NB4 (cell line): ENCODE results near the gene HLCS.
A peak's percentile ranks its signal among the peaks of the same experiment; 100 is the strongest.

ENCODE experiments used
- DNase-seq: peaks from one replicate; pipeline ENCODE4 v3.0.0; 2010; ENCODE audit warnings: low read depth
- H3K4me3 ChIP-seq: one replicate; pipeline ENCODE4 v1.5.1; 2011; ENCODE audit warnings: mild to moderate bottlenecking, low read depth, low read length, moderate library complexity
- MYC ChIP-seq: IDR thresholded peaks from 2 replicates; pipeline ENCODE4 v1.6.1; 2011; ENCODE audit warnings: low read depth, low read length
- POLR2A ChIP-seq: IDR thresholded peaks from 2 replicates; pipeline ENCODE4 v1.6.1; 2011; ENCODE audit warnings: mild to moderate bottlenecking; ENCODE audit not compliant: insufficient read length; ENCODE audit errors: extremely low read depth
- TF ChIP-seq, protein P1 (sequence below): IDR thresholded peaks from one replicate; pipeline ENCODE4 v1.5.1; 2012; ENCODE audit warnings: low read depth, low read length
- TF ChIP-seq, protein P2 (sequence below): IDR thresholded peaks from 2 replicates; pipeline ENCODE4 v1.6.1; 2011; ENCODE audit warnings: low read depth, low read length

HLCS gene

GRCh38 chr21:36927719-36928117 is 38.8 kb downstream of the HLCS start:
- DNase-seq = peak; percentile 72
- no peak overlapping the region for H3K4me3 ChIP-seq
- TF ChIP-seq MYC = no peak
- TF ChIP-seq, protein P1, sequence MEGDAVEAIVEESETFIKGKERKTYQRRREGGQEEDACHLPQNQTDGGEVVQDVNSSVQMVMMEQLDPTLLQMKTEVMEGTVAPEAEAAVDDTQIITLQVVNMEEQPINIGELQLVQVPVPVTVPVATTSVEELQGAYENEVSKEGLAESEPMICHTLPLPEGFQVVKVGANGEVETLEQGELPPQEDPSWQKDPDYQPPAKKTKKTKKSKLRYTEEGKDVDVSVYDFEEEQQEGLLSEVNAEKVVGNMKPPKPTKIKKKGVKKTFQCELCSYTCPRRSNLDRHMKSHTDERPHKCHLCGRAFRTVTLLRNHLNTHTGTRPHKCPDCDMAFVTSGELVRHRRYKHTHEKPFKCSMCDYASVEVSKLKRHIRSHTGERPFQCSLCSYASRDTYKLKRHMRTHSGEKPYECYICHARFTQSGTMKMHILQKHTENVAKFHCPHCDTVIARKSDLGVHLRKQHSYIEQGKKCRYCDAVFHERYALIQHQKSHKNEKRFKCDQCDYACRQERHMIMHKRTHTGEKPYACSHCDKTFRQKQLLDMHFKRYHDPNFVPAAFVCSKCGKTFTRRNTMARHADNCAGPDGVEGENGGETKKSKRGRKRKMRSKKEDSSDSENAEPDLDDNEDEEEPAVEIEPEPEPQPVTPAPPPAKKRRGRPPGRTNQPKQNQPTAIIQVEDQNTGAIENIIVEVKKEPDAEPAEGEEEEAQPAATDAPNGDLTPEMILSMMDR = peak; percentile 83
- TF ChIP-seq, protein P2, sequence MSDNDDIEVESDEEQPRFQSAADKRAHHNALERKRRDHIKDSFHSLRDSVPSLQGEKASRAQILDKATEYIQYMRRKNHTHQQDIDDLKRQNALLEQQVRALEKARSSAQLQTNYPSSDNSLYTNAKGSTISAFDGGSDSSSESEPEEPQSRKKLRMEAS = no peak

- no peak overlapping the region for H3K4me3 ChIP-seq
- TF ChIP-seq MYC = no peak
- TF ChIP-seq, protein P2 = no peak
- TF ChIP-seq, protein P1 = no peak
- no peak for TF ChIP-seq POLR2A
- no peak for DNase-seq
Observed at GRCh38 chr21:36926989-36927718, 39.3 kb downstream of the HLCS start.

DNA sequence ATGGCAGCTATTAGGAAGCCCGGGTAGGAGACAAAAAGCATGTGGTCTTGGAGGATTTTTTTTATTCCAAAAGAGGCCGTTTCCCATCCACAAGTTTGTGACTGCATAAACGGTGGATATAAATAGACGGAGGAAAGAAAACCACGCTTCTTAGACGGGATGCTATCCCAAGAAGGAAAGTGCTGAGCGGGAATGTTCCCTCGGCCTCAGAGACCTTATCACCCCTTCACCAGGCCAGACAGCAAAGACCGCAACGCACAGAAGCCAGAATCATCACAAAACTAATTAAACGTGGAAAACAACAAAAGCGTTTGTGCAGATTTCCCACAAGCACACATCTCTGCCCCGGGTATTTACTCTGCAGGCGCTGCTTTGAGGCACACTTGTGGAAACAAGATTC is 43.2 kb downstream of the HLCS start:
- TF ChIP-seq, protein P1 = no peak
- TF ChIP-seq, protein P2 = no peak
- DNase-seq = no peak
- H3K4me3 ChIP-seq = no peak overlapping the region

DNA sequence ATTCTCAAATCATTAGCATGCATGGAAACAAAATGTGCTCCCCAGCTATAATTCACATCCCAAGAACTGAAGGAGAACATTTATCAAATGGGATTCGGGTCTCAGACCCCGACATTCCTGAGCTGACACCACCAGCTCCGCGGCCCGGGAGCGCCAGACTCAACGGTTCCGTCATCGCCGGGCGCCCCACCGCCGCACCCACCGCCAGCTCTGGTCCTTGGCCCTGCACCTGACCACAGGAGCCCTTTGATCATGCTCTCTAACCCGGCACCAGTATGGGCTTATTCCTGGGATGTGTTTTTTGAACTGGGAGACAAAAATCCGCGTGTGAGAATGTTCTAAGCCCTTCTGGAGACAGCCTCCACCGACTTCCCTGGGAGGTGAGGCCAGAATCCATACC is 43.6 kb downstream of the HLCS start:
- no peak overlapping the region for H3K4me3 ChIP-seq
- DNase-seq = no peak
- no peak for TF ChIP-seq POLR2A
- TF ChIP-seq, protein P2 = no peak
- no peak for TF ChIP-seq MYC
- TF ChIP-seq, protein P1 = no peak

GRCh38 chr21:36918291-36918690 is 48.2 kb downstream of the HLCS start:
- H3K4me3 ChIP-seq = no peak overlapping the region
- DNase-seq = no peak
- TF ChIP-seq, protein P2 = no peak
- TF ChIP-seq MYC = no peak
- TF ChIP-seq, protein P1 = no peak
- TF ChIP-seq POLR2A = no peak
